Bronchial epithelial cell (primary cell): ENCODE results near the gene TEX26. TPM values are rescaled to one million over a fixed set of nuclear protein-coding genes. Genes with fewer than 3 reads are reported as not detected.
A peak's percentile ranks its signal among the peaks of the same experiment; 100 is the strongest.
"Not testable (repeated sequence)": the region's sequence is repeated elsewhere in the genome, so short reads cannot be mapped to it uniquely, and the experiment has no call there.

Experiments
- DNase-seq: peaks from one replicate; pipeline ENCODE4 v3.0.0-alpha.2; 2010; ENCODE audit warnings: low read depth
- FAIRE-seq: peaks from 2 replicates; lab custom pipeline; 2011; peaks lifted over from hg19 to GRCh38; lab: Jason Lieb, UNC
- H3K27me3 ChIP-seq: 2 replicates; pipeline ENCODE4 v1.5.1; 2011; ENCODE audit warnings: low read length; ENCODE audit not compliant: control insufficient read depth, insufficient read depth
- H3K36me3 ChIP-seq: 2 replicates; pipeline ENCODE4 v1.5.1; 2011; ENCODE audit warnings: low read length; ENCODE audit not compliant: control insufficient read depth, insufficient read depth
- H3K4me3 ChIP-seq: 2 replicates; pipeline ENCODE4 v1.5.1; 2011; ENCODE audit warnings: mild to moderate bottlenecking, low read depth, low read length, control low read depth
- CTCF ChIP-seq: IDR thresholded peaks from 2 replicates; pipeline ENCODE4 v1.5.1; 2011; ENCODE audit warnings: mild to moderate bottlenecking, moderate library complexity, low read length, control low read depth, inconsistent platforms; ENCODE audit not compliant: insufficient read depth, severe bottlenecking
- total RNA-seq: library from RNA; depleted of rRNA; stranded (reverse); fragments of >200 nt; gene quantifications from 2 replicates; pipeline ENCODE4 v1.2.1, GENCODE V29; 2014

Gene TEX26
- total RNA-seq, 1 donor from 2014 or later, result not detected

GRCh38 chr13:30923418-30923817 lies 9.0 kb upstream of the TEX26 start:
- TF ChIP-seq CTCF, result no peak
- peak; percentile 15 for DNase-seq

GRCh38 chr13:30924721-30925120 lies 7.7 kb upstream of the TEX26 start:
- H3K4me3 ChIP-seq, result no peak overlapping the region
- no peak for TF ChIP-seq CTCF
- H3K36me3 ChIP-seq, result no peaks in the 10 kb centered on the region
- DNase-seq (no peak), FAIRE-seq (no peak)
- no peaks in the 10 kb centered on the region for H3K27me3 ChIP-seq

More at GRCh38 chr13:30923418-30923817, 9.0 kb upstream of the TEX26 start:
- no peaks in the 10 kb centered on the region for H3K27me3 ChIP-seq
- no peaks in the 10 kb centered on the region for H3K36me3 ChIP-seq
- H3K4me3 ChIP-seq, result no peak overlapping the region
- no peak for FAIRE-seq

DNA sequence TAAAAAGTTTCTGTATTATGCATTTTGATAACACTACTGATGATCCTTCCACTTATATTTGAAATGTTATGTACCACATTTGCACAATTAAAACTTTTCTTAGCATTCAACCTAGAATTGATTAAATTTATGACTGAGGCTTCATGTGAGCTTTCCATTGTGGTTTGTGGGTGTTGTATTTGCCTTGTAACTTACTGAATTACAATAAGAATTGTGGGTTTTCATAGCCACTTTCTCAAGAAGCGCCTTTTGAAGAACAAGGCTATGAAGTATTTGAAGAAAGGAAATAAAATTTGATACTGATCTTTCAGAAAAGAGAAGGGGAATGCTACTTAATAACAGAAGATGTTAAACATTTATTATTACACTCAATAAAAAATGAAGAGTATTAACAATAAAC lies 7.0 kb upstream of the TEX26 start:
- FAIRE-seq, result no peak
- Histone ChIP-seq H3K27me3 (no peaks in the 10 kb centered on the region), H3K4me3 (no peak overlapping the region), H3K36me3 (no peaks in the 10 kb centered on the region)
- no peak for TF ChIP-seq CTCF
- DNase-seq, result no peak

- no peak for TF ChIP-seq CTCF
- H3K4me3 ChIP-seq, result no peak overlapping the region
- FAIRE-seq (no peak), DNase-seq (no peak)
- H3K36me3 ChIP-seq, result no peaks in the 10 kb centered on the region
- no peaks in the 10 kb centered on the region for H3K27me3 ChIP-seq
Observed at GRCh38 chr13:30926781-30927180, 5.7 kb upstream of the TEX26 start.

- not testable (repeated sequence) for FAIRE-seq, H3K36me3 ChIP-seq, H3K4me3 ChIP-seq, H3K27me3 ChIP-seq
- peak; percentile 55 for DNase-seq
Observed at GRCh38 chr13:30927188-30927587, 5.3 kb upstream of the TEX26 start.

GRCh38 chr13:30927595-30927994 lies 4.9 kb upstream of the TEX26 start:
- FAIRE-seq, result no peak
- H3K4me3 ChIP-seq, result no peak overlapping the region
- H3K36me3 ChIP-seq, result no peaks in the 10 kb centered on the region
- TF ChIP-seq CTCF, result no peak
- DNase-seq, result peak; percentile 69
- no peaks in the 10 kb centered on the region for H3K27me3 ChIP-seq
